GM12878 (cell line): ENCODE results near the gene B9D2. TPM values are rescaled to one million over a fixed set of nuclear protein-coding genes. Genes with fewer than 3 reads are reported as not detected.
A peak's percentile ranks its signal among the peaks of the same experiment; 100 is the strongest.

Experiments
- GABPA ChIP-seq: IDR thresholded peaks from 2 replicates; pipeline ENCODE4 v1.6.1; 2014; ENCODE audit warnings: antibody characterized with exemption, low read depth, mild to moderate bottlenecking, inconsistent platforms
- GATAD2B ChIP-seq: fragments of 450-650 bp; conservative IDR thresholded peaks from 2 replicates; pipeline ENCODE4 v1.6.1; 2017; ENCODE audit warnings: low read depth, mild to moderate bottlenecking, moderate library complexity
- MEF2B ChIP-seq: fragments of 450-650 bp; IDR thresholded peaks from 2 replicates; pipeline ENCODE4 v1.6.1; 2018; ENCODE audit warnings: mild to moderate bottlenecking, moderate library complexity; ENCODE audit not compliant: partially characterized antibody, poor library complexity, severe bottlenecking
- NR2F1 ChIP-seq: fragments of 450-650 bp; conservative IDR thresholded peaks from 2 replicates; pipeline ENCODE4 v1.6.1; 2017; ENCODE audit warnings: mild to moderate bottlenecking
- RAD21 ChIP-seq: IDR thresholded peaks from 2 replicates; pipeline ENCODE4 v1.6.1; 2011; ENCODE audit warnings: mild to moderate bottlenecking, low read depth, low read length, moderate library complexity; ENCODE audit not compliant: insufficient read depth
- RAD51 ChIP-seq: fragments of 450-650 bp; IDR thresholded peaks from 2 replicates; pipeline ENCODE4 v1.6.1; 2016; ENCODE audit warnings: moderate library complexity, mild to moderate bottlenecking, inconsistent platforms
- RUNX3 ChIP-seq: IDR thresholded peaks from 2 replicates; pipeline ENCODE4 v1.6.1; 2012; ENCODE audit warnings: low read length, inconsistent platforms
- SIX5 ChIP-seq: IDR thresholded peaks from 2 replicates; pipeline ENCODE4 v1.6.1; 2011; ENCODE audit warnings: mild to moderate bottlenecking, low read depth, low read length, moderate library complexity; ENCODE audit not compliant: severe bottlenecking
- SUZ12 ChIP-seq: fragments of 200-600 bp; sonication (generic); IDR thresholded peaks from one replicate; pipeline ENCODE4 v1.6.1; 2018; ENCODE audit warnings: antibody characterized with exemption, mild to moderate bottlenecking; ENCODE audit not compliant: unreplicated experiment
- ZNF207 ChIP-seq: fragments of 450-650 bp; IDR thresholded peaks from 2 replicates; pipeline ENCODE4 v1.6.1; 2014; ENCODE audit warnings: antibody characterized with exemption, mild to moderate bottlenecking, borderline replicate concordance
- polyA plus RNA-seq, 11 experiments: library from polyadenylated mRNA; depleted of rRNA in 4 of 11; unstranded in 6 of 11; stranded (reverse) in 5 of 11; fragments of >200 nt; fragmentation: Nextera tagmentation in 4 of 11; fragmentation: Illumina TruSeq in 1 of 11; extraction: Ambion mirVana in 4 of 11; extraction: Trizol in 1 of 11; gene quantifications; 1 replicate in 1 of 11; 2 replicates in 10 of 11; pipeline versions ENCODE4 v1.2.1 to v1.2.3, GENCODE V29; 2011 to 2016; ENCODE audit warnings: inconsistent platforms in 2 of 11, missing spikeins in 2 of 11, low read depth in 1 of 11
- total RNA-seq, 4 experiments: library from RNA; depleted of rRNA in 3 of 4; stranded (reverse); fragments of >200 nt in 3 of 4; fragmentation: Illumina TruSeq in 1 of 4; extraction: Trizol in 1 of 4; gene quantifications; 2 replicates each; pipeline versions ENCODE4 v1.2.1 to v1.2.3, GENCODE V29; 2013 to 2021
- TF ChIP-seq, protein P1 (sequence below): IDR thresholded peaks from 2 replicates; pipeline ENCODE4 v1.6.1; 2012; ENCODE audit warnings: low read depth, low read length, improper control_type of control experiment

Gene B9D2
- total and polyA plus RNA-seq, 10 of the 15 experiments (the other 5 are each of a cell fraction or from before 2014, with no cell fraction given): 2.4 to 12.4 (median 5.0) TPM

DNA sequence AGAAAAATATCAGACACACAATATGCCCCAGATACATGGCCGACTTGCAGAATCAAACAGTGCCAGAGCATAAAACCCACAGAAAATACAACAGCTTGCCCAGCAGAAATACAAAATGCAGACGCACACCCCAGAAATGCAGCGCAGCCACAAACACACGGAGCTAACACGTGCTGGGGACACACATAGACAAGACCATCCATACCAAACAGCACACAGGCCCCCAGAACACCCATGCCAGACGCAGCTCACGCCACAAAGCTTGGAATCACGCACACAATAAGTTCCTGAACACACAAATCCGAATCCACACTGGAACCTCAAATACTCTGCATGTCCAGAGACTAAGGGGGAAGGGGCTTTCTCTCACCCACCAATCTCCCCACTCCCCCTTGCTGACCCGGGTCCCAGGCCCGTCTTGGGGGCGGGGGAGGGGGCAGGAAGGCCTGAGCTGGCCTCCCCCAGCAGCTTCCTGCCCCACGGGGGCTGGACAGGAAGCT lies 36.8 kb downstream of the B9D2 start (continued):
- TF ChIP-seq NR2F1: no peak
- TF ChIP-seq SIX5: no peak
- TF ChIP-seq ZNF207: no peak
- TF ChIP-seq RAD21: no peak
- no peak for TF ChIP-seq GATAD2B
- no peak for TF ChIP-seq MEF2B
- TF ChIP-seq, protein P1, sequence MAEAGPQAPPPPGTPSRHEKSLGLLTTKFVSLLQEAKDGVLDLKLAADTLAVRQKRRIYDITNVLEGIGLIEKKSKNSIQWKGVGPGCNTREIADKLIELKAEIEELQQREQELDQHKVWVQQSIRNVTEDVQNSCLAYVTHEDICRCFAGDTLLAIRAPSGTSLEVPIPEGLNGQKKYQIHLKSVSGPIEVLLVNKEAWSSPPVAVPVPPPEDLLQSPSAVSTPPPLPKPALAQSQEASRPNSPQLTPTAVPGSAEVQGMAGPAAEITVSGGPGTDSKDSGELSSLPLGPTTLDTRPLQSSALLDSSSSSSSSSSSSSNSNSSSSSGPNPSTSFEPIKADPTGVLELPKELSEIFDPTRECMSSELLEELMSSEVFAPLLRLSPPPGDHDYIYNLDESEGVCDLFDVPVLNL: no peak
- TF ChIP-seq RAD51: no peak
- TF ChIP-seq RUNX3: no peak
- no peak for TF ChIP-seq SUZ12
- peak; percentile 79; the same call in 1 of the 2 replicates for TF ChIP-seq GABPA
